ENCODE measurements around the gene WDR45.
A peak's percentile ranks its signal among the peaks of the same experiment; 100 is the strongest.

WDR45 gene

DNA sequence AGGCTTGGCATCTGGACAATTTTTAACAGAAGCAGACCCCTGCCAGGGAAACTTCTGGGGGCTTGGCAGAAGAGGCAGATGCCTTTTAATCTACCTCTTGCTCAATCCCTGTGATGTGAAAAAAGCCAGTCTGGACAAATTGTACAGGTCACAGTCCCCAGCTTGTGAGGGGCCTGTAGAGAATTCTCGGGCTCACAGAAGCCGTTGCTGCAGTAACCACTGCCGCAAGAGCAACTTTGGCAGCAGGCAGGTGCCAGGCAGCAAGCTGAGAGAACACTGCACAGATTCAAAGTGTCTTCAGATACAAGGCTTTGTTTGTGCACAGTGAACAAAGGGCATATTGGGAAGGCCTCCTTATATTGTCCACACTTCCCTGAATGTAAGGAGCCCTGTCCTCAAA, 32.1 kb upstream of the WDR45 start:
- no peak overlapping the region for H3K27ac ChIP-seq
- TF ChIP-seq CTCF (IDR thresholded peaks at IDR 0.05) (no peak), ZFX (IDR thresholded peaks at IDR 0.05; ENCODE audit: borderline replicate concordance) (no peak)

- H3K27ac ChIP-seq: no peak overlapping the region
- TF ChIP-seq CTCF (IDR thresholded peaks at IDR 0.05): no peak
- TF ChIP-seq ZFX (IDR thresholded peaks at IDR 0.05; ENCODE audit: borderline replicate concordance): no peak
Observed at GRCh38 chrX:49110417-49110816, 30.7 kb upstream of the WDR45 start.

- TF ChIP-seq CTCF (IDR thresholded peaks at IDR 0.05) (no peak), ZFX (IDR thresholded peaks at IDR 0.05; ENCODE audit: borderline replicate concordance) (no peak)
- H3K27ac ChIP-seq: no peak overlapping the region
Observed at GRCh38 chrX:49108641-49109040, 29.0 kb upstream of the WDR45 start.

DNA sequence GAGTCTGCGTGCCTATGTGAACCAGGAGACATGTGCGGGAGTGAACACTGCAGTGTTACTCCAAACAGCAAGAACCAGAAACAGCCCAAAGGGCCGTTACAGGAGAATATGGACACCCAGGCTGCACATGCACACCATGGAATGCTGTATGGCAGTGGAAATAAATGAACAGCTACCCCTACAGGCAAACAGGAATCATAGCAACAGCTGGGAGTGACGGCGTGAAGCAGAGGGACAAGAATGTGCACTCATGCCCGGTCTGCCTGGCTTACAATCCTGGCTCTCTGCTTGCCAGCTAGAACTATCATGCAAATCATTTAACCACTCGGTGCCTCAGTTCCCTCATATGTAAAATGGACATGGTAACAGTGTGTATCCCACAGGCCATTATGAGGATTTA, 27.2 kb upstream of the WDR45 start:
- H3K27ac ChIP-seq: no peak overlapping the region
- TF ChIP-seq CTCF (IDR thresholded peaks at IDR 0.05) (peak; percentile 24), ZFX (IDR thresholded peaks at IDR 0.05; ENCODE audit: borderline replicate concordance) (no peak)

DNA sequence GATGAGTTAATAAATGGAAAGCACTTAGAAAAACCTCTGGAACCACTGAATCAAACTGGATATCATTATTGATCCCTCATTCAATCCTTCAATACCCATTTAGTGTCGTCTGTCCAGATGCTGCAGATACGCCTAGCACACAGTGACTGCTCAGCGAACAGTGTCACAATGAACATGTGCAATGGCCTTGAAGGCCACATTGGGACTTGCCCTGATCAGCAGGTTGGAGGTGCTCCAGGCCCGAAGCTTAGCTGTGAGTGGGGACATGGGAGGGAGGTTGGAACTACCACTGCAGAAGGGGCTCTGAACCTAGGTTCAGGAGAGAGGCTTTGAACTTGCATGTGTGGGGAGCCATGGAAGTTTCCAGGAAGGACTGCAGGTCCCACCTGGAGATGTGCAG, 26.6 kb upstream of the WDR45 start:
- TF ChIP-seq CTCF (IDR thresholded peaks at IDR 0.05) (no peak), ZFX (IDR thresholded peaks at IDR 0.05; ENCODE audit: borderline replicate concordance) (no peak)
- H3K27ac ChIP-seq: no peak overlapping the region

DNA sequence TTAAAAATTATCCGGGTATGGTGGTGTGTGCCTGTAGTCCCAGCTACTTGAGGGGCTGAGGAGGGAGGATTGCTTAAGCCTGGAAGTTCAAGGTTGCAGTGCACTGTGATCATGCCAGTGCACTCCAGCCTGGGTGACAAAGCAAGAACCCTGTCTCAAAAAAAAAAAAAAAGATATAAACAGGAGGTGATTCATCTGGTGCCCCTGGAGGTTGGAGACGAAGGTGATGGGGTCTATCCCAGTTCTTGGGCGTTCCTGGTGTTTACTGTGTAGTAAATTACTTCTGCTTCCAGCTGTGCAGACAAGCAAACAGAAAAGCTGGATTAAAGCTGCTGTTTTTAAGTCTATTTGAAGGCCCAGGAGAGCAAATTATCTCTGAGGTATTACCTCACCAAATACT, 23.9 kb upstream of the WDR45 start:
- H3K27ac ChIP-seq: no peak overlapping the region
- TF ChIP-seq CTCF (IDR thresholded peaks at IDR 0.05) (no peak), ZFX (IDR thresholded peaks at IDR 0.05; ENCODE audit: borderline replicate concordance) (no peak)

DNA sequence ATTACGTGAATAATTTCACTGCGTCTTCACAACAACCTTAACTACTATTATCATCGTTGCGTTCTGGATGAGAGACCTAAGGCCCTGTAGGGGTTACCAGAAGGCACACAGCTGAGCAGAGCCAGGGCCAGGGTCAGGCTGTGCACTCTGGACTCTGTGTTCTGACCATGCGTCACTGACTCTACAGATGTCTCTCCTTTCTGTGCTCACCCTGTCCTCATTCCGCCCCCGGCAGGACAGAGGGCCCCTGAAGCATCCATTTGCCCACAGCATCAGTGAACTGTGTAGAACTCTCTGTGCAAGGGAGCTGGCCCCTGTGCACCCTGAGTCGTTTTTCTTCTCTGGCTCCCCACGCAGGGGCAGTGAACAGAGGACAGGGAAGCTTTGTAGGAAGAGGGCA, 22.5 kb upstream of the WDR45 start:
- peak overlapping the region; percentile 82 for H3K27ac ChIP-seq
- TF ChIP-seq ZFX (IDR thresholded peaks at IDR 0.05; ENCODE audit: borderline replicate concordance): no peak
- no peak for TF ChIP-seq CTCF (IDR thresholded peaks at IDR 0.05)
